Colonic mucosa (tissue), 4 donors: ENCODE data around the gene TBX1. TPM values are rescaled to one million over a fixed set of nuclear protein-coding genes. Genes with fewer than 3 reads are reported as not detected.

ENCODE experiments used
- DNase-seq: peaks from one replicate; pipeline ENCODE4 v3.0.0-alpha.2; 2020
- H3K27ac ChIP-seq: fragments of 200-600 bp; one replicate; pipeline ENCODE4 v1.8.0; 2021
- H3K27me3 ChIP-seq: fragments of 200-600 bp; one replicate; pipeline ENCODE4 v1.8.0; 2021
- H3K36me3 ChIP-seq: fragments of 200-600 bp; one replicate; pipeline ENCODE4 v1.8.0; 2021
- H3K4me1 ChIP-seq: fragments of 200-600 bp; one replicate; pipeline ENCODE4 v1.8.0; 2021; ENCODE audit warnings: mild to moderate bottlenecking
- H3K4me3 ChIP-seq: fragments of 200-600 bp; one replicate; pipeline ENCODE4 v1.8.0; 2021
- H3K9ac ChIP-seq, 2 donors: one replicate each; pipeline ENCODE4 v1.7.0; 2013; ENCODE audit warnings: control low read depth in 2 of 2, low read depth in 2 of 2, low read length in 2 of 2
- H3K9me3 ChIP-seq: fragments of 200-600 bp; one replicate; pipeline ENCODE4 v1.8.0; 2021
- CTCF ChIP-seq: fragments of 200-600 bp; IDR thresholded peaks from one replicate; pipeline ENCODE4 v1.8.0; 2022; ENCODE audit warnings: antibody characterized with exemption, mild to moderate bottlenecking
- intact Hi-C: fragments of 100-400 bp; cut with DNase I; formaldehyde crosslinking; loops from one replicate; pipeline ENCODE4 v1.14.1; 2022
- total RNA-seq, 2 donors: library from RNA; stranded (reverse); fragmentation: NEBNext Ultra II Directional in 1 of 2; extraction: Animal tissue kit (Norgen Biotek cat#: 25700) in 1 of 2; gene quantifications; one replicate each; pipeline ENCODE4 v1.2.1, GENCODE V29; 2021
- donor health status: healthy.
- donor health status: DM: no; HTN: no; CAD: no.
- donor health status: DM: no; HTN: no; CAD: no.

TBX1 gene
- total RNA-seq, 2 donors from 2014 or later, result 0.80 to 1.9 TPM

- TF ChIP-seq CTCF, result no peak
- no peaks in the 10 kb centered on the region for H3K9me3 ChIP-seq
- no peak overlapping the region for H3K27ac ChIP-seq
- H3K4me1 ChIP-seq, result peaks cover 5% of the 10 kb centered on the region
- no peak for DNase-seq
- H3K27me3 ChIP-seq, result peaks cover 85% of the 10 kb centered on the region
- intact Hi-C loops, result no loop called here
- H3K36me3 ChIP-seq, result no peaks in the 10 kb centered on the region
- H3K4me3 ChIP-seq, result no peak overlapping the region
- H3K9ac ChIP-seq, result no peak overlapping the region
Measured at GRCh38 chr22:19764299-19764593, 3.7 kb downstream of the TBX1 start.

- no peak overlapping the region for H3K9ac ChIP-seq
- intact Hi-C loops, result no loop called here
- no peak for DNase-seq
- H3K36me3 ChIP-seq, result no peaks in the 10 kb centered on the region
- H3K4me1 ChIP-seq, result peaks cover 5% of the 10 kb centered on the region
- peaks cover 85% of the 10 kb centered on the region for H3K27me3 ChIP-seq
- TF ChIP-seq CTCF, result no peak
- H3K9me3 ChIP-seq, result no peaks in the 10 kb centered on the region
- H3K4me3 ChIP-seq, result no peak overlapping the region
- H3K27ac ChIP-seq, result no peak overlapping the region
Measured at GRCh38 chr22:19764636-19765476, 4.3 kb downstream of the TBX1 start.

- H3K27ac ChIP-seq, result no peak overlapping the region
- no peaks in the 10 kb centered on the region for H3K9me3 ChIP-seq
- H3K36me3 ChIP-seq, result no peaks in the 10 kb centered on the region
- H3K27me3 ChIP-seq, result peaks cover 87% of the 10 kb centered on the region
- H3K4me1 ChIP-seq, result peaks cover 5% of the 10 kb centered on the region
- no peak for TF ChIP-seq CTCF
- DNase-seq, result no peak
- H3K4me3 ChIP-seq, result peak overlapping the region; percentile 9
- no peak overlapping the region for H3K9ac ChIP-seq
- intact Hi-C loops, result no loop called here
Measured at GRCh38 chr22:19765477-19766239, 5.1 kb downstream of the TBX1 start.

GRCh38 chr22:19766240-19766510 is 5.6 kb downstream of the TBX1 start:
- intact Hi-C loops, result no loop called here
- no peaks in the 10 kb centered on the region for H3K36me3 ChIP-seq
- peaks cover 5% of the 10 kb centered on the region for H3K4me1 ChIP-seq
- no peaks in the 10 kb centered on the region for H3K9me3 ChIP-seq
- peaks cover 89% of the 10 kb centered on the region for H3K27me3 ChIP-seq
- no peak for DNase-seq
- no peak for TF ChIP-seq CTCF
- no peak overlapping the region for H3K9ac ChIP-seq
- no peak overlapping the region for H3K27ac ChIP-seq
- peak overlapping the region; percentile 9 for H3K4me3 ChIP-seq

GRCh38 chr22:19766511-19767426 is 6.2 kb downstream of the TBX1 start:
- Histone ChIP-seq H3K9me3 (no peaks in the 10 kb centered on the region), H3K36me3 (no peaks in the 10 kb centered on the region), H3K4me3 (peak overlapping the region; percentile 9), H3K27me3 (peaks cover 83% of the 10 kb centered on the region), H3K4me1 (peaks cover 5% of the 10 kb centered on the region), H3K9ac (no peak overlapping the region), H3K27ac (no peak overlapping the region)
- TF ChIP-seq CTCF, result no peak
- intact Hi-C loops, result no loop called here
- DNase-seq, result peak; percentile 60
